HG03520 (cell line): ENCODE results near the gene NETO2.
"Not testable (repeated sequence)": the region's sequence is repeated elsewhere in the genome, so short reads cannot be mapped to it uniquely, and the experiment has no call there.

Experiments
- ATAC-seq: cut with Tn5 transposase; IDR thresholded peaks from one replicate; pipeline ENCODE4 v1.9.1; 2021; ENCODE audit warnings: mild to moderate bottlenecking, moderate library complexity; ENCODE audit not compliant: unreplicated experiment

Gene NETO2

GRCh38 chr16:47067203-47067602 lies 76.5 kb downstream of the NETO2 start:
- no peak for ATAC-seq

- ATAC-seq = no peak
These were observed 77.7 kb downstream of the NETO2 start for GRCh38 chr16:47065766-47066688.

GRCh38 chr16:47064775-47065174 lies 79.0 kb downstream of the NETO2 start:
- ATAC-seq = no peak

GRCh38 chr16:47063011-47063724 lies 80.6 kb downstream of the NETO2 start:
- no peak for ATAC-seq

- no peak for ATAC-seq
These were observed 82.5 kb downstream of the NETO2 start for GRCh38 chr16:47061204-47061603.

- no peak for ATAC-seq
These were observed 83.1 kb downstream of the NETO2 start for GRCh38 chr16:47060596-47060995.

GRCh38 chr16:47059991-47060390 lies 83.8 kb downstream of the NETO2 start:
- no peak for ATAC-seq

GRCh38 chr16:47059130-47059529 lies 84.6 kb downstream of the NETO2 start:
- not testable (repeated sequence) for ATAC-seq

- no peak for ATAC-seq
These were observed 85.3 kb downstream of the NETO2 start for GRCh38 chr16:47058295-47059086.

GRCh38 chr16:47057630-47057993 lies 86.1 kb downstream of the NETO2 start:
- no peak for ATAC-seq

- ATAC-seq = no peak
These were observed 86.8 kb downstream of the NETO2 start for GRCh38 chr16:47056688-47057629.

- ATAC-seq = not testable (repeated sequence)
These were observed 87.7 kb downstream of the NETO2 start for GRCh38 chr16:47056061-47056460.

- ATAC-seq = no peak
These were observed 88.4 kb downstream of the NETO2 start for GRCh38 chr16:47055136-47055885.

- ATAC-seq = no peak
These were observed 89.4 kb downstream of the NETO2 start for GRCh38 chr16:47054306-47054705.

GRCh38 chr16:47053895-47054294 lies 89.8 kb downstream of the NETO2 start:
- no peak for ATAC-seq

- no peak for ATAC-seq
These were observed 90.8 kb downstream of the NETO2 start for GRCh38 chr16:47052666-47053640.

- ATAC-seq = no peak
These were observed 92.7 kb downstream of the NETO2 start for GRCh38 chr16:47051031-47051430.

- no peak for ATAC-seq
These were observed 93.7 kb downstream of the NETO2 start for GRCh38 chr16:47049901-47050583.
